IMR-90 (cell line): ENCODE data around the gene CYP51A1.

Experiments
- BHLHE40 ChIP-seq: fragments of 150-350 bp; IDR thresholded peaks from 2 replicates; pipeline ENCODE4 v1.6.1; 2016; ENCODE audit warnings: mild to moderate bottlenecking, low read depth, low read length
- CEBPB ChIP-seq: IDR thresholded peaks from 2 replicates; pipeline ENCODE4 v1.6.1; 2012; ENCODE audit warnings: low read depth, low read length, improper control_type of control experiment
- CHD1 ChIP-seq: IDR thresholded peaks from 2 replicates; pipeline ENCODE4 v1.6.1; 2012; ENCODE audit warnings: low read depth, low read length, improper control_type of control experiment
- FOS ChIP-seq: fragments of 150-350 bp; IDR thresholded peaks from 2 replicates; pipeline ENCODE4 v1.6.1; 2016; ENCODE audit warnings: low read depth, low read length
- MAZ ChIP-seq: IDR thresholded peaks from 2 replicates; pipeline ENCODE4 v1.6.1; 2012; ENCODE audit warnings: low read depth, mild to moderate bottlenecking, low read length, improper control_type of control experiment, moderate library complexity, borderline replicate concordance
- MXI1 ChIP-seq: IDR thresholded peaks from 2 replicates; pipeline ENCODE4 v1.6.1; 2012; ENCODE audit warnings: low read depth, mild to moderate bottlenecking, low read length, moderate library complexity, borderline replicate concordance
- POLR2A ChIP-seq: IDR thresholded peaks from 2 replicates; pipeline ENCODE4 v1.6.1; 2012; ENCODE audit warnings: mild to moderate bottlenecking, low read depth, low read length
- RAD21 ChIP-seq: IDR thresholded peaks from 2 replicates; pipeline ENCODE4 v1.6.1; 2012; ENCODE audit warnings: low read length, improper control_type of control experiment
- SMC3 ChIP-seq: fragments of 150-350 bp; IDR thresholded peaks from 2 replicates; pipeline ENCODE4 v1.6.1; 2016; ENCODE audit warnings: low read depth, mild to moderate bottlenecking, antibody characterized with exemption, low read length, moderate library complexity
- TF ChIP-seq, protein P1 (sequence below): conservative IDR thresholded peaks from 2 replicates; pipeline ENCODE4 v1.5.1; 2012; ENCODE audit warnings: mild to moderate bottlenecking, low read depth, low read length, improper control_type of control experiment
- TF ChIP-seq, protein P2 (sequence below): fragments of 150-350 bp; IDR thresholded peaks from 2 replicates; pipeline ENCODE4 v1.6.1; 2017; ENCODE audit warnings: mild to moderate bottlenecking, antibody characterized with exemption, low read length, low read depth
- TF ChIP-seq, protein P3 (sequence below): fragments of 150-350 bp; IDR thresholded peaks from 2 replicates; pipeline ENCODE4 v1.6.1; 2016; ENCODE audit warnings: low read depth, mild to moderate bottlenecking, low read length, moderate library complexity, borderline replicate concordance

DNA sequence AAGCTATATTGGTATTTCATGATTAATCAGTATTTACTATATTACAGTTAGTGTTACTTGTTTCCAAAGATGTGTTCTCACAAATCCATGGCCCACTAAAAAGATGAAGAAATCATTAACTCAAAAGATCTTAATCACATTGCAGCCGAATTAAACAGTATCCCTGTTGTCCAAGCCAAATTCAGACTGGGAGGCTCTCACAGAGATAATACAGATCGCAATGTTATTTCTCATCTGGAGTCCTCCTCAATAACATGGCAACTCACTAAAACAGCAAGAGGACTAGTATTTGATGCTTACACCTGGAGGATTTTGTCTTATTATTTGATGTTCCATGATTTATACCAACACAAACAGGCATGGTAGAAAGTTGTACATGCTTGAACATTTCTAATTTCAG lies 23.4 kb downstream of the CYP51A1 start:
- no peak for TF ChIP-seq POLR2A
- no peak for TF ChIP-seq CEBPB
- TF ChIP-seq, protein P1, sequence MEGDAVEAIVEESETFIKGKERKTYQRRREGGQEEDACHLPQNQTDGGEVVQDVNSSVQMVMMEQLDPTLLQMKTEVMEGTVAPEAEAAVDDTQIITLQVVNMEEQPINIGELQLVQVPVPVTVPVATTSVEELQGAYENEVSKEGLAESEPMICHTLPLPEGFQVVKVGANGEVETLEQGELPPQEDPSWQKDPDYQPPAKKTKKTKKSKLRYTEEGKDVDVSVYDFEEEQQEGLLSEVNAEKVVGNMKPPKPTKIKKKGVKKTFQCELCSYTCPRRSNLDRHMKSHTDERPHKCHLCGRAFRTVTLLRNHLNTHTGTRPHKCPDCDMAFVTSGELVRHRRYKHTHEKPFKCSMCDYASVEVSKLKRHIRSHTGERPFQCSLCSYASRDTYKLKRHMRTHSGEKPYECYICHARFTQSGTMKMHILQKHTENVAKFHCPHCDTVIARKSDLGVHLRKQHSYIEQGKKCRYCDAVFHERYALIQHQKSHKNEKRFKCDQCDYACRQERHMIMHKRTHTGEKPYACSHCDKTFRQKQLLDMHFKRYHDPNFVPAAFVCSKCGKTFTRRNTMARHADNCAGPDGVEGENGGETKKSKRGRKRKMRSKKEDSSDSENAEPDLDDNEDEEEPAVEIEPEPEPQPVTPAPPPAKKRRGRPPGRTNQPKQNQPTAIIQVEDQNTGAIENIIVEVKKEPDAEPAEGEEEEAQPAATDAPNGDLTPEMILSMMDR, result no peak
- TF ChIP-seq, protein P2, sequence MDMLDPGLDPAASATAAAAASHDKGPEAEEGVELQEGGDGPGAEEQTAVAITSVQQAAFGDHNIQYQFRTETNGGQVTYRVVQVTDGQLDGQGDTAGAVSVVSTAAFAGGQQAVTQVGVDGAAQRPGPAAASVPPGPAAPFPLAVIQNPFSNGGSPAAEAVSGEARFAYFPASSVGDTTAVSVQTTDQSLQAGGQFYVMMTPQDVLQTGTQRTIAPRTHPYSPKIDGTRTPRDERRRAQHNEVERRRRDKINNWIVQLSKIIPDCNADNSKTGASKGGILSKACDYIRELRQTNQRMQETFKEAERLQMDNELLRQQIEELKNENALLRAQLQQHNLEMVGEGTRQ, result no peak
- TF ChIP-seq MXI1, result no peak
- no peak for TF ChIP-seq BHLHE40
- TF ChIP-seq, protein P3, sequence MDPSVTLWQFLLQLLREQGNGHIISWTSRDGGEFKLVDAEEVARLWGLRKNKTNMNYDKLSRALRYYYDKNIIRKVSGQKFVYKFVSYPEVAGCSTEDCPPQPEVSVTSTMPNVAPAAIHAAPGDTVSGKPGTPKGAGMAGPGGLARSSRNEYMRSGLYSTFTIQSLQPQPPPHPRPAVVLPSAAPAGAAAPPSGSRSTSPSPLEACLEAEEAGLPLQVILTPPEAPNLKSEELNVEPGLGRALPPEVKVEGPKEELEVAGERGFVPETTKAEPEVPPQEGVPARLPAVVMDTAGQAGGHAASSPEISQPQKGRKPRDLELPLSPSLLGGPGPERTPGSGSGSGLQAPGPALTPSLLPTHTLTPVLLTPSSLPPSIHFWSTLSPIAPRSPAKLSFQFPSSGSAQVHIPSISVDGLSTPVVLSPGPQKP, result no peak
- TF ChIP-seq RAD21, result no peak
- no peak for TF ChIP-seq FOS
- no peak for TF ChIP-seq CHD1
- no peak for TF ChIP-seq SMC3
- TF ChIP-seq MAZ, result no peak
